ENCODE measurements around the gene TNNT2. TPM values are rescaled to one million over a fixed set of nuclear protein-coding genes. Genes with fewer than 3 reads are reported as not detected.

TNNT2 gene
- total RNA-seq, 2 experiments from 2014 or later: not detected

- CTCF ChIA-PET (ENCODE audit: unreplicated experiment): no interaction called here
- POLR2A ChIA-PET: no interaction called here
- H3K9me3 ChIP-seq (ENCODE audit: low read length): no peaks in the 10 kb centered on the region
- H3K79me2 ChIP-seq (ENCODE audit: insufficient read depth, low read depth, low read length): no peaks in the 10 kb centered on the region
- no peak for TF ChIP-seq EZH2phosphoT487 (IDR thresholded peaks at IDR 0.05; ENCODE audit: borderline replicate concordance, low read depth, low read length)
- TF ChIP-seq, protein P1, sequence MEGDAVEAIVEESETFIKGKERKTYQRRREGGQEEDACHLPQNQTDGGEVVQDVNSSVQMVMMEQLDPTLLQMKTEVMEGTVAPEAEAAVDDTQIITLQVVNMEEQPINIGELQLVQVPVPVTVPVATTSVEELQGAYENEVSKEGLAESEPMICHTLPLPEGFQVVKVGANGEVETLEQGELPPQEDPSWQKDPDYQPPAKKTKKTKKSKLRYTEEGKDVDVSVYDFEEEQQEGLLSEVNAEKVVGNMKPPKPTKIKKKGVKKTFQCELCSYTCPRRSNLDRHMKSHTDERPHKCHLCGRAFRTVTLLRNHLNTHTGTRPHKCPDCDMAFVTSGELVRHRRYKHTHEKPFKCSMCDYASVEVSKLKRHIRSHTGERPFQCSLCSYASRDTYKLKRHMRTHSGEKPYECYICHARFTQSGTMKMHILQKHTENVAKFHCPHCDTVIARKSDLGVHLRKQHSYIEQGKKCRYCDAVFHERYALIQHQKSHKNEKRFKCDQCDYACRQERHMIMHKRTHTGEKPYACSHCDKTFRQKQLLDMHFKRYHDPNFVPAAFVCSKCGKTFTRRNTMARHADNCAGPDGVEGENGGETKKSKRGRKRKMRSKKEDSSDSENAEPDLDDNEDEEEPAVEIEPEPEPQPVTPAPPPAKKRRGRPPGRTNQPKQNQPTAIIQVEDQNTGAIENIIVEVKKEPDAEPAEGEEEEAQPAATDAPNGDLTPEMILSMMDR (conservative IDR thresholded peaks at IDR 0.05; ENCODE audit: low read length): no peak
- H3K4me2 ChIP-seq (ENCODE audit: low read length): no peak overlapping the region
- H4K20me1 ChIP-seq (ENCODE audit: insufficient read depth, low read length): no peaks in the 10 kb centered on the region
- BruUV-seq (replicated peaks): no TSS peak
- intact Hi-C loops (cut with micrococcal nuclease; ENCODE audit: unreplicated experiment): no loop called here
- H3K4me3 ChIP-seq (ENCODE audit: low read depth, low read length, poor library complexity, severe bottlenecking): no peak overlapping the region
- H3K4me1 ChIP-seq (ENCODE audit: insufficient read depth, low read length, poor library complexity, severe bottlenecking): no peaks in the 10 kb centered on the region
- DNase-seq (ENCODE audit: low spot score): no peak
- H3K9me2 ChIP-seq (ENCODE audit: insufficient read depth, low read length): no peaks in the 10 kb centered on the region
- H3K36me3 ChIP-seq (ENCODE audit: insufficient read depth, low read length): no peaks in the 10 kb centered on the region
- H3K27ac ChIP-seq (ENCODE audit: low read depth, low read length, poor library complexity, severe bottlenecking): no peak overlapping the region
- H2AFZ ChIP-seq (ENCODE audit: low read length): no peak overlapping the region
Measured at GRCh38 chr1:201358596-201358995, 18.9 kb downstream of the TNNT2 start.

DNA sequence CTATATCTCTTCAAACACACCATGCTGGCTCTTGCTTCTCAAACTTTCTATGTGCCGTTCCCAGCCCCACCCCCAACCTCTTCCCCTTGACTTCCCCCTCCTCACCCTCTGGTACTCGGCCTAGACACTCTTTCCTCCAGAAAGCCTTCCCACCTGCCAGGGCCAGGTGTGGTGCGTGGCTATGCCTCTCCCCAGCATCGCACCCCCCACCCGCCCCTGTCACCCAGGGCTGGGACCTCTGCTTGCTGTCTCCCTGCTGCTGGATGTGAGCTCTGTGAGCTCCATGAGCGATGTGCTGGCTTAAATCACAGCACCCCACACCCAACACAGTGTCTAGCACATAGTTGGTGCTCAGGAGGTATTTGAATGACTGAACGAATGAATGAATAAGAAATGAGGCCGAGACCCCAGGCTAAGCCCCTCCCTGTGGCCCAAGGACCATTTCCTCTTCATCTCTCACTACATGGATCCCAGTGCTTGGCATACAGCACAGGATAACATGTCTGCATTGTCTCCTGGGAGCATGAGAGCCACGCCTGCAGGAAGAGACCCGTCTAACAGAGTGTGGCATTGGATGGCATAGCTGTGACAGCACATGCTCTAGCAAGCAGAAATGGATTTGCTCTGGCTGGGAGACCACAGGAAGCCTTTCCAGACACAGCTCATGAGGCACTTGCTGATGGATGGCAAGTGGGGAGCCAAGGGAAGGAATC is 19.7 kb downstream of the TNNT2 start:
- no TSS peak for BruUV-seq (replicated peaks)
- H3K9me3 ChIP-seq (ENCODE audit: low read length): no peaks in the 10 kb centered on the region
- no peak overlapping the region for H3K27ac ChIP-seq (ENCODE audit: low read depth, low read length, poor library complexity, severe bottlenecking)
- POLR2A ChIA-PET: no interaction called here
- no peak overlapping the region for H3K4me3 ChIP-seq (ENCODE audit: low read depth, low read length, poor library complexity, severe bottlenecking)
- H3K4me1 ChIP-seq (ENCODE audit: insufficient read depth, low read length, poor library complexity, severe bottlenecking): no peaks in the 10 kb centered on the region
- no peaks in the 10 kb centered on the region for H3K9me2 ChIP-seq (ENCODE audit: insufficient read depth, low read length)
- intact Hi-C loops (cut with micrococcal nuclease; ENCODE audit: unreplicated experiment): no loop called here
- no peak for DNase-seq (ENCODE audit: low spot score)
- H3K4me2 ChIP-seq (ENCODE audit: low read length): no peak overlapping the region
- H4K20me1 ChIP-seq (ENCODE audit: insufficient read depth, low read length): no peaks in the 10 kb centered on the region
- H2AFZ ChIP-seq (ENCODE audit: low read length): no peak overlapping the region
- no peaks in the 10 kb centered on the region for H3K79me2 ChIP-seq (ENCODE audit: insufficient read depth, low read depth, low read length)
- CTCF ChIA-PET (ENCODE audit: unreplicated experiment): no interaction called here
- H3K36me3 ChIP-seq (ENCODE audit: insufficient read depth, low read length): no peaks in the 10 kb centered on the region
- no peak for TF ChIP-seq EZH2phosphoT487 (IDR thresholded peaks at IDR 0.05; ENCODE audit: borderline replicate concordance, low read depth, low read length)
- TF ChIP-seq, protein P1 (conservative IDR thresholded peaks at IDR 0.05; ENCODE audit: low read length): no peak

DNA sequence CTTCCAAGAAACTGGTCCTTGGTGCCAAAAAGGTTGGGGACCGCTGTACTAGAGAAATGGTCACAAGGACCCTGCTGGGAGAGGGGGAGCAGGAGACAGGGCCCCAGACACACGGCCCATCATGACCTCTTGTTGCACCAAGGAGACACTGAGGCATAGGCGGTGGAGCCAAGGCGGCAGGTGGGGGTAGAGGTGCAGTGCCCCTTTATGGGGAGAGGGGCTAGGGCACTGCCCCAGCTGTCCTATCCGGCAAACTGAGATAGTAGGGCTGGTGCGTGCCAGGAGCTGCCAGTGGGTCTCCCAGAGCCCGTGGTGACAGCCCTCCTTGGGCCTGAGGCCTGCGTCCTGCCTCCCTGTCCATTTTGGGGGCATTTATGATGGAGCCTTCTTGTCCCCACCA is 20.3 kb downstream of the TNNT2 start:
- H4K20me1 ChIP-seq (ENCODE audit: insufficient read depth, low read length): no peaks in the 10 kb centered on the region
- BruUV-seq (replicated peaks): no TSS peak
- POLR2A ChIA-PET: no interaction called here

More for the DNA sequence above, 20.3 kb downstream of the TNNT2 start:
- Histone ChIP-seq H3K4me2 (ENCODE audit: low read length) (no peak overlapping the region), H3K9me3 (ENCODE audit: low read length) (no peaks in the 10 kb centered on the region), H3K4me1 (ENCODE audit: insufficient read depth, low read length, poor library complexity, severe bottlenecking) (no peaks in the 10 kb centered on the region), H3K4me3 (ENCODE audit: low read depth, low read length, poor library complexity, severe bottlenecking) (no peak overlapping the region), H3K27ac (ENCODE audit: low read depth, low read length, poor library complexity, severe bottlenecking) (no peak overlapping the region), H3K9me2 (ENCODE audit: insufficient read depth, low read length) (no peaks in the 10 kb centered on the region), H2AFZ (ENCODE audit: low read length) (no peak overlapping the region), H3K36me3 (ENCODE audit: insufficient read depth, low read length) (no peaks in the 10 kb centered on the region), H3K79me2 (ENCODE audit: insufficient read depth, low read depth, low read length) (no peaks in the 10 kb centered on the region)
- intact Hi-C loops (cut with micrococcal nuclease; ENCODE audit: unreplicated experiment): no loop called here
- CTCF ChIA-PET (ENCODE audit: unreplicated experiment): no interaction called here
- DNase-seq (ENCODE audit: low spot score): no peak
- TF ChIP-seq, protein P1 (conservative IDR thresholded peaks at IDR 0.05; ENCODE audit: low read length): no peak
- no peak for TF ChIP-seq EZH2phosphoT487 (IDR thresholded peaks at IDR 0.05; ENCODE audit: borderline replicate concordance, low read depth, low read length)
